ENCODE data around the gene ADAMTS7. TPM values are rescaled to one million over a fixed set of nuclear protein-coding genes. Genes with fewer than 3 reads are reported as not detected.

The ADAMTS7 gene
- total RNA-seq, 4 donors from 2014 or later: 0.29 to 21.4 (median 7.5) TPM

GRCh38 chr15:78837131-78837530 lies 25.9 kb upstream of the ADAMTS7 start:
- H3K9me3 ChIP-seq: no peaks in the 10 kb centered on the region
- H3K27me3 ChIP-seq: no peaks in the 10 kb centered on the region
- no peaks in the 10 kb centered on the region for H3K4me1 ChIP-seq
- H3K4me3 ChIP-seq: no peak overlapping the region
- intact Hi-C loops (cut with DNase I; ENCODE audit: low total_unique reads): no loop called here
- H3K27ac ChIP-seq: no peak overlapping the region
- no peak for DNase-seq
- TF ChIP-seq POLR2A (IDR thresholded peaks at IDR 0.05) (no peak), CTCF (IDR thresholded peaks at IDR 0.05) (no peak)
- no peaks in the 10 kb centered on the region for H3K36me3 ChIP-seq

DNA sequence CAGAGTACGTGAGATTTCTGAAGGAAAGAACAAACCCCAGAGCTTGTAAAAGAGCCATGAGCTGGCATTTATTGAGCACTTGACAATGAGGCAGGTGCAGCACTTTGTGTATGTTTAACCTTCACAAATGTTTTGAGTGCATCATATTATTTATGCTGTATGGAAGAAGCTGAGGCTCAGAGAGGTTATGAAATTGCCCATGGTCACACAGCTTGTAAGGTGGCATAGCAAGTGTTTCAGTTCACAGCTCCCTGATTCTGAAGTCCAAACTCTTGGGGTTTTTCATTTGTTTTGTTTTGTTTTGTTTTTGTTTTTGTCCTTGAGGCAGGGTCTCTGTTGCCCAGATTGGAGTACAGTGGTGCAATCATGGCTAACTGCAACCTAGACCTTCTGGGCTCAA lies 25.1 kb upstream of the ADAMTS7 start:
- no peak for DNase-seq
- intact Hi-C loops (cut with DNase I; ENCODE audit: low total_unique reads): no loop called here
- no peaks in the 10 kb centered on the region for H3K27me3 ChIP-seq
- no peaks in the 10 kb centered on the region for H3K4me1 ChIP-seq
- H3K27ac ChIP-seq: no peak overlapping the region
- no peaks in the 10 kb centered on the region for H3K9me3 ChIP-seq
- H3K4me3 ChIP-seq: no peak overlapping the region
- H3K36me3 ChIP-seq: no peaks in the 10 kb centered on the region
- TF ChIP-seq POLR2A (IDR thresholded peaks at IDR 0.05) (no peak), CTCF (IDR thresholded peaks at IDR 0.05) (no peak)

DNA sequence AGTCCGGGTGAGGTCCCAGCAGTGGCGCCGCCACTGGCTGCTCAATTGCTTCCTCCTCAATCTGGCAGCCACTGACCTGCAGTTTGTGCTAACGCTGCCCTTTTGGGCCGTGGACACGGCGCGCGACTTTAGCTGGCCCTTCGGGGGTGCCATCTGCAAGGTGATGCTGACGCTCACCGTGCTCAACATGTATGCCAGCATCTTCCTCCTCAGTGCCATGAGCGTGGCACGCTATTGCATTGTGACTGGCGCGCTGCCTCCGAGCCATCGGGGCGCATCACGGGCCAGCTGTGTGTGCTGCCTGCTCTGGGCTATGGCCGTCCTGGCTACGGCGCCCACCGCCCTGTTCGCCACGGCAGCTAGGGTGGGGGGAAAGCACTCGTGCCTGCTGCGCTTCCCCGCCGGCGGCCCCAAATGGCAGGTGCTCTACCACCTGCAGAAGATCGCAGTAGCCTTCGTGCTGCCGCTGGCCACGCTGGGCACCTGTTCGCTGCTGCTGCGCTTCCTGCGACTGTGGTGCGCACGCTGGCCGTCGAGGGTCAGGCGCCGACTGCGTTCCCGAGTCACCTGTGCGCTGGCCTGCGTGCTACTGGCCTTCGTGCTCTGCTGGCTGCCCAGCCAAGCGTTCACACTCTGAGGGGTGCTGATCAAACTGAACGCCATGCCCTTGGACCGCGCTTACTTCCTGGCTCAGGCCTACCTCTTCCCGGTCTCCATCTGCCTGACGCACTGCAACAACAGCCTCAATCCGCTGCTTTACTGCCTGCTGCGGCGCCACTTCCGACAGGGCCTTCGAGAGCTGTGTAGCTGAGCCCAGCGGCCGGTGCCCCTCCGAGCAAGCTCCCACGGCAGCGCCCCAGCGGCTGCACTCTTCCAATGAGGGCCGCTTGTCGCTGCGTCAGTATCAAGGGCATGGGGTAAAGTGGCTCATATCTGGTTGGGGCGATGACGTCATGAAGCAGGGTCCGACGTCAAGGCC lies 20.3 kb upstream of the ADAMTS7 start:
- Histone ChIP-seq H3K36me3 (no peaks in the 10 kb centered on the region), H3K27ac (no peak overlapping the region), H3K4me1 (no peaks in the 10 kb centered on the region), H3K9me3 (no peaks in the 10 kb centered on the region), H3K4me3 (no peak overlapping the region), H3K27me3 (no peaks in the 10 kb centered on the region)
- intact Hi-C loops (cut with DNase I; ENCODE audit: low total_unique reads): no loop called here
- no peak for DNase-seq
- TF ChIP-seq CTCF (IDR thresholded peaks at IDR 0.05) (no peak), POLR2A (IDR thresholded peaks at IDR 0.05) (no peak)

GRCh38 chr15:78830514-78831228 lies 19.4 kb upstream of the ADAMTS7 start:
- Histone ChIP-seq H3K4me3 (no peak overlapping the region), H3K27ac (no peak overlapping the region), H3K27me3 (no peaks in the 10 kb centered on the region), H3K9me3 (no peaks in the 10 kb centered on the region), H3K36me3 (no peaks in the 10 kb centered on the region), H3K4me1 (no peaks in the 10 kb centered on the region)
- no peak for DNase-seq
- intact Hi-C loops (cut with DNase I; ENCODE audit: low total_unique reads): no loop called here
- TF ChIP-seq CTCF (IDR thresholded peaks at IDR 0.05) (no peak), POLR2A (IDR thresholded peaks at IDR 0.05) (no peak)

DNA sequence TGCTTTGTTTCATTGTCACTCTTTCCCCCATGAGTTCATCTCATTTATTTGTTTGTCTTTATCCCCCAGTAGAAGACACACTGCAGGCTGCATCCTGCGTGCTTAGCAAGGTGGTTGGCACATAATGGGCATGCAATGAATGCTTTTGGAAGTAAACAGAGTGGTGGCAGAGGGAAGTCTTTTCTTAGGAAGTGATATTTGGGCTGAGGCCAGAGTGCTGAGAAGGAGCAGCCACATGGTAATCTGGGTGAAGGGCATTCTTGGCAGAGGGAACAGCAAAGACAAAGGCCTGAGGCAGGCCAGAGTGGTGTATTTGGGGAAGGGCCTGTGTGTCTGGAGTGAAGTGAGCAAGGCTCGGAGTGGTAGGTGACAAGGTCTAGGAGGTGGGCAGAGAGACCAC lies 17.7 kb upstream of the ADAMTS7 start:
- H3K27ac ChIP-seq: no peak overlapping the region
- DNase-seq: no peak
- TF ChIP-seq POLR2A (IDR thresholded peaks at IDR 0.05): no peak
- TF ChIP-seq CTCF (IDR thresholded peaks at IDR 0.05): no peak

More for the DNA sequence above, 17.7 kb upstream of the ADAMTS7 start:
- intact Hi-C loops (cut with DNase I; ENCODE audit: low total_unique reads): no loop called here
- H3K36me3 ChIP-seq: no peaks in the 10 kb centered on the region
- H3K4me1 ChIP-seq: no peaks in the 10 kb centered on the region
- no peak overlapping the region for H3K4me3 ChIP-seq
- H3K27me3 ChIP-seq: no peaks in the 10 kb centered on the region
- H3K9me3 ChIP-seq: no peaks in the 10 kb centered on the region

Measured in uterus (tissue), 4 donors.